ENCODE data around the gene MRPS26.
A peak's percentile ranks its signal among the peaks of the same experiment; 100 is the strongest.
"Not testable (repeated sequence)": the region's sequence is repeated elsewhere in the genome, so short reads cannot be mapped to it uniquely, and the experiment has no call there.

The MRPS26 gene

DNA sequence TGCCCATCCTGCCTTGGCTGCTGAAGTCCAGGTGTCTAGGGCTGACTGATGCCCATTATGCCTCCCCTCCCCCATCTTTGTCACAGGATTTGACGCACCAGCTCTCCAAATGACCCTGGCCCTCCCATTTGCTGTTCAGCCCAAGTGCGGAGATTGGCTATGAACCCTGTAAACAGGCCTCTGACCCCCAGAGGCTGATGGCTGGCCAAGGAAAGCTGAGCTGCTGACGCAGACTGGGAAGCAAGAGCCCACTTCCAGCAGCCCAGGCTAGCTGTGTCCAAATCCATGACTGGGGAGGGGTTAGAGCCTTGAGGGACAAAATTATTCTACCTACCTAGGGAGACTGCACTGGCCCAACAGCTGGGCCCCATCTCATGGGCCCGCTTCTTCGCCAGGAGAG, 3.2 kb upstream of the MRPS26 start:
- no peak for DNase-seq (ENCODE audit: low read depth)

DNA sequence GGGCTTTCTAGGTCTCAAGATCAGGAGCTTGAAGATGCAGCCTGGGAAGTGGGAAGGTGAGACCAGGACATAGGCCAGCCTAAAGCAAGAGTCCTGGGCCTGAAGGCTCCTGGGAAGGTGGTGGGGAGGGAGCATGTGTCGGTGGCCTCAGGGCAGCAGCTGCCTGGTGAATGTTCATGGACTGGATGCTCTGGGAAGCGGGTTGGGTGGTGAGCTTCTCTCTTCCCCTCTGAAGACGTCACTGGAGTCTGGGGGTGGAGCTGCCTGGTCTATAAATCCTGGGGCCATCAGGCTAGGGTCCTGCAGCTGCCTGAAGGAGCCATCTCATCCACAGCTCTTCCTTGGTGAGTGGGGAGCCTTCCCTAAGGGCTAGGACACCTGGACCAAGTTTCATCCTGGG, 2.5 kb upstream of the MRPS26 start, which contains the start of gene GNRH2:
Gene GNRH2 (plus strand): TSS at position 301 of the 400 bp plus-strand sequence. CDS start 793 bp downstream, outside the sequence.
- no peak for DNase-seq (ENCODE audit: low read depth)

DNA sequence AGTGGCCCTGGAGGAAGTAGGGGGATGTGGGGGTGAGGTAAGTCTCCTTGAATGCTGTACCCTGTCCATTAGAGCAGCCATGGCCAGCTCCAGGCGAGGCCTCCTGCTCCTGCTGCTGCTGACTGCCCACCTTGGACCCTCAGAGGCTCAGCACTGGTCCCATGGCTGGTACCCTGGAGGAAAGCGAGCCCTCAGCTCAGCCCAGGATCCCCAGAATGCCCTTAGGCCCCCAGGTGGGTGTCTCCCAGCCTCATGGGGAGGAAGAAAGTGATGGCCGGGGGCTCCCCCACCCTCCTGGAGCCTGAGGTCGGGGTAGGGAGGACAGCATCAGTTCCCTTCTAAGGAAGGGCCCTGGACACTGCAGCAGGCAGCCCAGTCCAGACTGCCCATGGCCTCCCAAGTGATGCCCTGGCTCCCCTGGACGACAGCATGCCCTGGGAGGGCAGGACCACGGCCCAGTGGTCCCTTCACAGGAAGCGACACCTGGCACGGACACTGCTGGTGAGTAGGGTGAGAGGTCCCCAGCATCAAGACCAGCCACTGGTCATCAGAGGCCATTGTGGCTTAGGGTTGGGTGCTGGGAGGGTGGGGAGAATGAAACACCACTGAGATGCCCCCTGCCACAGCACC, 1.4 kb upstream of the MRPS26 start:
- DNase-seq (ENCODE audit: low read depth): no peak

DNA sequence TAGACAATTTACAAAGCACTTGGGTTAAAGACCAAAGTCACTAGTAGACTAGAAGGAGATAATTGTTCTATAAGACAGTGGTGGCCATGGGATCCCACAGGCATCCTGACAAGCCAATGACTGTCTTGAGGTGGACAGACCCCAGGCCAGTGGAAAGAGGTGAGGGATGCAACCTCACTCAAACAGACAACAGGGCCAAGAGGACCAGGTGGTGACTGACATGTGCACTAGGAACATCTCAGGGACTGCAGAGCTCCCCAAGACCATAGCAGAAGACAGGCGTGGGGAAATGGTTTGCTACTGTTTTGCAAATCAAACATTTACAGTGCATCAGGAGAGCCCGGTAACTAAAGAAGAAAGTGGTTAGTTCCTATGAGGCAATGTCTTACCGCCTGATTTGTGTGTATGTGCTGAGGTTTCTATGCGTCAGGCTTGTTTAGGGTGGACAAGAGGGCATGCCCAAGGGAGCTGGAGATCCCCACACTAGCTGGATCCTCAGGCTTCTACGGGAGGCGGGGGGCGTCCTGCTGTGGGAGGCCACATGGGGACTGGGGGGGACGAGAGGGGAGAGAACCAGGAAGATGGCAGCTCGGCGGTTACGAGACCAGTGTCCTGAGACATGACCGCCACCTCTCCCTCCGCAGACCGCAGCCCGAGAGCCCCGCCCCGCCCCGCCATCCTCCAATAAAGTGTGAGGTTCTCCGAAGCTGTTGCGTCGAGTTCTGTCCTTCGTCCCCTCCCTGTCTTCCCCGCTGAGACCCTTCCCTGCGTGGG, 623 bp upstream of the MRPS26 start:
- peak; percentile 64 for DNase-seq (ENCODE audit: low read depth)

DNA sequence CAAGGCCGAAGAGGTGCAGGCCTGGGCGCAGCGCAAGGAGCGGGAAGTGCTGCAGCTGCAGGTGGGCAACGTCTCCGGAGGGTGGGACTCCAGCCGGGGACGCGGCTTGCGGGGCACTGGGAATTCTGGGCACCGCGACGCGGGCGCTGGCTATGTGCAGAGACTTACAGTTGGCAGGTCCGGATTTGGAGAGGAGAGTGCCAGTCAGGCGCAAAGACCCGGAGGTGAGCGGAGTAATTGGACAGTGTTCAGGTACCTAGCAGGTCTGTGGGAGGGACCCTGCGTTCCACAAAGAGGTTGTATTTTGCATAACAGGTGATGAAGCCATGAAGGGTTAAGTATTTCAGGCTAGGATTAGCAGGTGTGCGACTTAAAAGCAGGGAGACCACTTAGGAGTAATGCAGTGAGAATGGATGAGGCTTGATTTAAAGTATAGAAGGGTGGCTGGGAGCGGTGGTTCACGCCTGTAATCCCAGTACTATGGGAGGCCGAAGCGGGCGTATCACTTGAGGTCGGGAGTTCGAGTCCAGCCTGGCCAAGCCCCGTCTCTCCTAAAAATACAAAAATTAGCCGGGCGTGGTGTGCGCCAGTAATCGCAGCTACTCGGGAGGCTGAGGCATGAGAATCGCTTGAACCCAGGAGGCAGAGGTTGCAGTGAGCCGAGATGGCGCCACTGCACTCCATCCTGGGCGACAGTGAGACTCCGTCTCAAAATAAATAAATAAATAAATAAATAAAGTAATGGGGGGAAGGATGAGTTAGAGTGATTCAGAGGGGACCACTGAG, 1.0 kb downstream of the MRPS26 start:
- DNase-seq (ENCODE audit: low read depth): no peak

DNA sequence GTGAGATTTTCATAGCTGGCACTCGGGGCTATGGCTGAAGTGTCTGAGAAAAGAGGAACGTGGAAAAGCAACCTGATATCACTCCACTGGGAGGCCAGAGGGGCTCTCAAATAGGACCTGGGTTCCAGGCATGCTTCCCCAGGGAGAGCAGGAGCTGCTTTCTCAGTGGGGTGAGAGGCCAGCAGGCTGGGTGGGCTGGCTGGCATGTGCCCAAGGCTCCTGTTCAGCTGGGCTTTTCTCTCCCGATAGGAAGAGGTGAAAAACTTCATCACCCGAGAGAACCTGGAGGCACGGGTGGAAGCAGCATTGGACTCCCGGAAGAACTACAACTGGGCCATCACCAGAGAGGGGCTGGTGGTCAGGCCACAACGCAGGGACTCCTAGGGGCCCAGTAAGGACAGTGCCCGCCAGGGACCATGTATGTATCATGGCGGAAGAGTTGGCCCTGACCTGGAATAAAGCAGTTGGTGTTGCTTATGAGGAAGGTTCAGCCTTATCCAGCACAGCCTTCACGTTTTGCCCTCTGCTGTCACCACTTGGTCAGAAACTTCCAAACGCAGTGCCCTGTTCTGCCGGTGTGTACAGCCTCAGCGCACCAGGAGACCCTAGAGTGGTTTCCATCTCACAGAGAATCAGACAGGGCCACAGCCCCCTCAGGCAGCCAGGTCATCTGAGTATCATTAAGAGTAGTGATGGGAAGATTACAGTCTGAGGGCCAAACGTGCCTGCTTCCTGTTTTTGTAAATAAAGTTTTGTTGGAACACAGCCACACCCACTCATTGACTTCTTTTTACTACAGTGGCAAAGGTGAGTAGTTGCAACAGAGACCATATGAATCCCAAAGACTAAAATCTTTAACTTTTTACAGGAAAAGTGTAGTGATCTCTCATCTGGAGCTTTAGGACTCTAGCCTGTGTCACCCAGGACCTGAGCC, 1.9 kb downstream of the MRPS26 start:
- no peak for DNase-seq (ENCODE audit: low read depth)

DNA sequence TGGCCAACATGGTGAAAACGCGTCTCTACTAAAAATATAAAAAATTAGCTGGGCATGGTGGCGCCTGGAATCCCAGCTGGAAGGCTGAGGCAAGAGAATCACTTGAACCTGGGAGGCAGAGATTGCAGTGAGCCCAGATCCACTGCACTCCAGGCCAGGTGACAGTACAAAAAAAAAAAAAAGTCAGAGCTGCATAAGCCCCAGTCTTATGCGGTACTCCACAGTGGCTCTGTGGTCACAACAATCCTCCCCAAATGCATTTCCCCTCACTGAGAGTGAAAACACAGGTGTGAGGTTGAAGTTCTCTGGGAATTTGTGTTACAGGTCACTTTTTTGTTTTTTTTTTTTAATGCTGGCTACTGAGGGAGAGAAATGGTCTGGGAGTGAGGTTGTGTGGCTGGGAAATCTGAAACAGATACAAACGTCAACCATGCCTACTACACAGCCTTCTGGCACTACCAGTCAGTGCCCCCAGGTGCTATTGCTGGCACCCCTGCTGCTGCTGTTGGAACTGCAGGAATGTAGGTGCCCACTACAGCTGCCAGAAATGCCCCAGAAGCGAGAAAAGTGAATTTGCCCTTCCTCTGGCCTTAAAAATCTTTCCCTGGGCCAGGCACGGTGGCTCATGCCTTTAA, 5.7 kb downstream of the MRPS26 start:
- no peak for DNase-seq (ENCODE audit: low read depth)

DNA sequence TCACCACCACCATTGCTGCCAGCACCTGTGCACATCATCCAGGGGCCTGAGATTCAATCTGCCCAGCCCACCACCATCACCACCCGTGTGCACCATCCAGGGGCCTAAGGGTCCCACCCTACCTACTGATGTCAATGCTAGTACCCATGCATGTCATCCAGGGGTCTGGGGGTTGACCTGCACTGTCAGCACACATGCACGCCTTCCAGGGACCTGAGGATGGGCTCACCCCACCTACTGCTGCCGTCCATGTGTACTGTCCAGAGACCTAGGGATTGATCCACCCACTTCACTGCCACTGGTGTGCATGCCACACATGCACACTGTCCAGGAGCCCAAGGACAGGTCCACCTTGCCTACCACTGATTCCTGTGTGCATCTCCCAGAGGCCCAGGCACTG, 13.6 kb downstream of the MRPS26 start:
- DNase-seq (ENCODE audit: low read depth): no peak

DNA sequence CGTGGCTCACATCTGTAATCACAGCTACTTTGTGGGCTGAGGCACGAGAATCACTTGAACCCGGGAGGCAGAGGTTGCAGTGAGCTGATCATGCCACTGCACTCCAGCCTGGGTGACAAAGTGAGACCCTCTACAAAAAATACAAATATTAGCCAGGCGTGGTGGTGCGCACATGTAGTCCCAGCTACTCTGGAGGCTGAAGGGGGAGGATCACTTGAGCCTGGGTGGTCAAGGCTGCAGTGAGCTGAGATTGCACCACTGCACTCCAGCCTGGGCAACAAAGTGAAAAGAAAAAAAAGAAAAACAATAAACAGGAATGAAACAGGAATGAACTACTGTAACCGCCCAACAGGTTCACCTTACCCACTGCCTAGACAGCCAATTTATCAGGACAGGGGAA, 18.3 kb downstream of the MRPS26 start:
- not testable (repeated sequence) for DNase-seq (ENCODE audit: low read depth)

DNA sequence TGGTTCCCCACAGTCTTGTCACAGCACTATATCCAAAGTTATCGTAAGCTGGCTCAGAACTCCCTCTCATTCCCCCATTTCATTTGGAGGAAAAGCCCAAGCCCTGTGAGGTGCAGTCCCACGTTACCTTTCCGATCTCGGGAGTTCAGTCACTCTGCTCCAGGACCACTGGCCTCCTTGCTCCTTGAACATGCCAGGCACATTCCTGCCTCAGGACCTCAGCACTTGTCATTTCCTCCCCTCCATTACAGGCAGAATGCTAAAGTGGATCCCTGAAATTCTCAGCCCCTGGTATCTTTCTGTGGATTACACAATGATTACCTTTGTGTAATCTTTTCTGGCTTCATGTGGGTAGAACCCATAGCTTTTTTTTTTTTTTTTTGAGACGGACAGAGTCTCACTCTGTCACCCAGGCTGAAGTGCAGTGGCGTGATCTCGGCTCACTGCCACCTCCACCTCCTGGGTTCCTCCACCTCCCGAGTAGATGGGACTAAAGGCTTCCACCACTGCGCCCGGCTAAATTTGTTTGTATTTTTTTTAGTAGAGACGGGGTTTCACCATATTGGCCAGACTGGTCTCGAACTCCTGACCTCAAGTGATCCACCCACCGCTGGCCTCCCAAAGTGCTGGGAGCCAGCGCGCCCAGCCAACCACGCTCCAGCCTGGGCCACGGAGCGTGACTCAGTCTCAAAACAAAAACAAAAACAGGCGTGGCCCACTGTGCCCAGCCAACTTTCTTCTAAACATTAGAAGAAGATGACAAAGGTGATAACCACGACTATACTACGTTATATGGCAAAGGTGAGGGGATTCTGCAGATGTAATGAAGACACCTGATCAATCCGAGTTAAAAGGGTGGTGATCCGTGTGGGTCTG, 21.5 kb downstream of the MRPS26 start:
- DNase-seq (ENCODE audit: low read depth): no peak

DNA sequence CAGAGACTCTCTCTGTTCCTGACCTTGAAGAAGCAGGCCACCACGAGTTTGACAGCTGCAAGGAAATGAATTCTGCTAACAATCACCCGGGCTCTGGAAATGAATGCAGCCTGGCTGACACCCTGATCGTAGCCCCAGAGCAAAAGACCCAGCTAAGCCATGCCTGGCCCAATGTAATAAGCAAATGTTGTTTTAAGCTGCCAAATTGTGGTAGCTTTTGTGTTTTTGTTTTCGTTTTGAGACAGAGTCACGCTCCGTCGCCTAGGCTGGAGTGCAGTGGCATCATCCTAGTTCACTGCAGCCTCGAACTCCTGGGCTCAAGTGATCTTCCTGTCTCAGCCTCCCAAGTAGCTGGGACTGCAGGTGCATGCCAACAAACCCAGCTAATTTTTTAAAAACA, 22.2 kb downstream of the MRPS26 start:
- DNase-seq (ENCODE audit: low read depth): no peak

DNA sequence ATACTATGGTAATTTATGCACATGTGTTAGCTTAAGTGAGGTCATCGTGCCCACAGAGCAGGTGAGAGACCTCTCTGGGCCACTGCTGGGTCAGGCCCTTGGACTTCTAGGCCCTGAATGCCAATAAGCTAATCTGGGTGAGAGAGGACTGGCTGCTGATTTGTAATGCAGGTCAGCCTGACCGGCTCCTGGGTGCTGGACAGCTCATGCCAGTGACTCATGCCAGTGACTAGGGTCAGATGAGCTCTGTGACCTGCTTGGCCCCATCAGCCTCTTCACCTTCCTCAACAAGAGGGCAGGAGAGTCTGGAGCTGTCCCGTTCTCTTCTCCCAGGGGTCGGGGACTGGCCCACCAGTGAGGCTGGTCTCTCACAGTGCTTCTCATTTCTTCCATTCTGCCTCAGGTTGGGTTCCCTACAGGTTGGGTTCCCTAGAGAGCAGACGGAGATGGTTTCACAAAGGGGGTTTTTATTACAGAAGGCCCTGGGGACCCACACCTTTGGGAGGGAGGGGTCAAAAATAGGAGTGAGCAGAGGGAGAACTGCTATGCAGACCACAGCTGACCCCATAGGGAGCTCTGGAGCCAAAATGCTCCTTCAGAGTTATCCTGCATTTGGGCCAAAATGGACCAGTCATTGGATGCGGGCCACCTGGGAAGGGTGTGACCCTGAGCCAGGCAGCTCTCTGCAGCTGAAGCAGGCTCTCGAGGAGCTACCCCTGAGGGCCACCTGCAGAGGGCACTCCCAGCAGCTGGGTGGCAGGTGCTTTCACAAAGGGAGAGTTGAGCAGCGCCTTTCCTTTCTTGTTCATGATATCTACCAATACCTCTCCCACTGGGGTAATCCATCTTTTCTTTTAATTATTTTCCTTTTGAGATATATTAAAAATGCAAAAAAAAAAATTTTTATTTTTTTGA, 23.4 kb downstream of the MRPS26 start:
- DNase-seq (ENCODE audit: low read depth): peak; percentile 21

DNA sequence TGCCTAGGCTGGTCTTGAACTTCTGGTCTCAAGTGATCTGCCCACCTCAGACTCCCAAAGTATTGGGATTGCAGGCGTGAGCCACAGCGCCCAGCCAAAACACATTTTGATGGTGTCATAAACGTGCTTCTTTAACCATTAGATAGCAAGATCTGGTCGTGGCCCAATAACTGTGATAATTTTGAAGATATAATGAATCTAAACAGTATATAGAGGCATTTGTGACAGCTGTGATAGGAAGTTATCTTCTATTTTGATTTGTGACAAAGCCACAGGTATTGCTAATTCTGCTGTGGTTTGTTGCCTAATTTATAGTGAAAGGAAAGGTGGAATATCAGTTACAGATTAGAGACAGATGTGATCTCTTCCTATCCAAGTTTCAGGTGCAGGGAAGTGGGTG, 24.9 kb downstream of the MRPS26 start:
- DNase-seq (ENCODE audit: low read depth): no peak

DNA sequence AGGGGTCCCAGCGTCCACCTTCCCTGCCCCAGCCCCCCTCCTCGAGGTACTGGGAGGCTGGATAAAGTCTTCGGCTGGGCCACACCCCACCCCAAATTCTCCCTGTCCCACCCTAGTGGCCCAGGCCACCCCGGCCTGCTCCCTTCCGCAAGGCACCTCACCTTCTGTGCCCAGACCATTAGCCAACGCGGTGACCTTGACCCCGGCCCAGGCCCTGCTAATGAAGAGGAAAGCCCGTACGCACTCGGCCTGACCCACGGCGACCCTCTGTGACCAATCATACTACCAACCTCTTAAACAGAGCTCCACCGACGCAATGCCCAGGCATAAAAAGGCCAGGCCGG, 25.4 kb downstream of the MRPS26 start:
- no peak for DNase-seq (ENCODE audit: low read depth)

DNA sequence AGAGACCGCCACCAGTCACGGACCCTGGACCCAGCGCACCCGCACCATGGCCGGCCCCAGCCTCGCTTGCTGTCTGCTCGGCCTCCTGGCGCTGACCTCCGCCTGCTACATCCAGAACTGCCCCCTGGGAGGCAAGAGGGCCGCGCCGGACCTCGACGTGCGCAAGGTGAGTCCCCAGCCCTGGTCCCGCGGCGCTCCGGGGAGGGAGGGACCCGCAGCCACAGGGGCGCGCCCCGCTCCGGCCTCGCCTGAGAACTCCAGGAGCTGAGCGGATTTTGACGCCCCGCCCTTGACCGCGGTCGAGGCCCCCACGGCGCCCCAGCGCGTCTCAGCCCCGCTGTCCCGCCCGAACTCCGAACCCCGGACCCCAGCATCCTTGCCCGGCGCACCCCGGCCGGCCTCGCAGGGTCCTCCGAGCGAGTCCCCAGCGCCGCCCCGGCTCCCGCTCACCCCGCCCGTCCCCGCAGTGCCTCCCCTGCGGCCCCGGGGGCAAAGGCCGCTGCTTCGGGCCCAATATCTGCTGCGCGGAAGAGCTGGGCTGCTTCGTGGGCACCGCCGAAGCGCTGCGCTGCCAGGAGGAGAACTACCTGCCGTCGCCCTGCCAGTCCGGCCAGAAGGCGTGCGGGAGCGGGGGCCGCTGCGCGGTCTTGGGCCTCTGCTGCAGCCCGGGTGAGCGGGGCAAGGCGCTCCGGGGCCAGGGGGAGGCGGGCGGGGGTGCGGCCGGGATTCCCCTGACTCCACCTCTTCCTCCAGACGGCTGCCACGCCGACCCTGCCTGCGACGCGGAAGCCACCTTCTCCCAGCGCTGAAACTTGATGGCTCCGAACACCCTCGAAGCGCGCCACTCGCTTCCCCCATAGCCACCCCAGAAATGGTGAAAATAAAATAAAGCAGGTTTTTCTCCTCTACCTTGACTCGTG, 26.0 kb downstream of the MRPS26 start, which contains the start of gene OXT:
Gene OXT (plus strand): TSS at position 11 of the 920 bp plus-strand sequence. CDS start 36 bp downstream, at position 47.
- DNase-seq (ENCODE audit: low read depth): no peak

DNA sequence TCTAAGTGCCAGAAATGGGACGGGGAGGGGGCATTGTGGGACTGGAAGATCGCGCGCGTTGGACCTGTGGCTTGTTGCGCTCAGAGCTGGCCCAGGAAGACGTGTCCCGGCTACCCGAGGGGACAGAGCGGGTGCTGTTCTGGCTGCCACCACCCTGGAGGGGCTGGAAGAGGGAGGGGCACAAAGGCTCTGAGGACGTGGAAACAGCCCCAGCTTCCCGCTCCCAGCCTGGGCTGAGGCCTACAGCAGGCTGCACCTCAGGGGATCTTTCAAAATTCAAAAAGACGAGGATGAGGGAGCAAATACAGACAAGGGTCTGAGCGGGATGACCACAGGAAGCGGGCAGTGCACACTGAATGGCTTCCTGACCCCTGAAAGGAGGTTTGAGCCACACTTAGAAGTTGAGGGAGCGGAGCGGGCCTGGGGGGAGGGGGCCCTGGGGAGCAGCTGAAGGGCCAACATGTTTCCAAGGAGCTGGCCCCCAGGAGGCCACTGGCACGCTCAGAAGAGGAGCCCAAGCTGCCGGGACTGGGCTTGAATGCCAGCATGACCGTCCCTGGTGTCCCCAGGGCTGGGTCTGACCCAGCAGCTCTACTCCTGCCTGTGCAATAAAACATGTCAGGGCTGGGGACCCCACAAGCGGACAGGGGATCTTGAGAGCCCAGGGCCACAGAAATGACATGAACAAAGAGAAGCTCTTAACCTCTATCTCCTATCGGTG, 26.8 kb downstream of the MRPS26 start:
- DNase-seq (ENCODE audit: low read depth): no peak

DNA sequence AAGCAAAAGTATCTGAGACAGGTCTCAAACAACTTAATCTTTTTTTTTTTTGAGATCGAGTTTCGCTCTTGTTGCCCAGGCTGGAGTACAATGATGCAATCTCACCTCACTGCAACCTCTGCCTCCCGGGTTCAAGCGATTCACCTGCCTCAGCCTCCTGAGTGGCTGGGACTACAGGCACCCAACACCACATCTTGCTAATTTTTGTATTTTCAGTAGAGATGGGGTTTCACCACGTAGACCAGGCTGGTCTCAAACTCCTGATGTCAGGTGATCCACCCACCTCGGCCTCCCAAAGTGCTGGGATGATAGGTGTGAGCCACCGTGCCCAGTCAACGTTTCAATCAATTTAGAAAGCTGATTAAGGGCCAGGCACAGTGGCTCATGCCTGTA, 27.4 kb downstream of the MRPS26 start:
- DNase-seq (ENCODE audit: low read depth): not testable (repeated sequence)

All from fibroblast of gingiva (primary cell).